K562 (cell line): ENCODE results near the gene TMEM234. TPM values are rescaled to one million over a fixed set of nuclear protein-coding genes. Genes with fewer than 3 reads are reported as not detected.

Experiments used
- CEBPG ChIP-seq, 3 experiments: fragments of 200-800 bp in 1 of 3; sonication (Bioruptor generic) in 1 of 3; sonication (generic) in 1 of 3; formaldehyde crosslinking in 1 of 3; IDR thresholded peaks in 2 of 3; conservative IDR thresholded peaks in 1 of 3; 2 replicates each; pipeline versions ENCODE4 v1.6.1 to v1.8.0; 2016 to 2022; ENCODE audit warnings: missing compliant biosample characterization in 2 of 3, missing genetic modification characterization in 2 of 3, mild to moderate bottlenecking in 1 of 3, missing genetic modification reagents in 1 of 3
- CHD1 ChIP-seq: fragments of 200-600 bp; sonication (generic); IDR thresholded peaks from one replicate; pipeline ENCODE4 v1.6.1; 2012; ENCODE audit warnings: mild to moderate bottlenecking, moderate library complexity, low read length, inconsistent platforms
- ESRRA ChIP-seq: fragments of 450-650 bp; IDR thresholded peaks from 2 replicates; pipeline ENCODE4 v1.6.1; 2014; ENCODE audit warnings: low read depth, mild to moderate bottlenecking, moderate library complexity, borderline replicate concordance
- ETV5 ChIP-seq: sonication (generic); formaldehyde crosslinking; IDR thresholded peaks from 2 replicates; pipeline ENCODE4 v1.4.0; 2020; ENCODE audit warnings: low read depth, mild to moderate bottlenecking, missing genetic modification reagents
- FOXM1 ChIP-seq, 2 experiments: fragments of 450-650 bp in 1 of 2; sonication (generic) in 1 of 2; formaldehyde crosslinking in 1 of 2; IDR thresholded peaks; 2 replicates each; pipeline versions ENCODE4 v1.6.1 to v1.9.0; 2017 to 2022; ENCODE audit warnings: low read depth in 2 of 2, mild to moderate bottlenecking in 2 of 2, missing genetic modification reagents in 1 of 2, moderate library complexity in 1 of 2
- GABPB2 ChIP-seq: fragments of 250-450 bp; sonication (Bioruptor Pico); conservative IDR thresholded peaks from 2 replicates; pipeline ENCODE4 v1.5.1; 2021; ENCODE audit warnings: mild to moderate bottlenecking
- HMGN3 ChIP-seq: IDR thresholded peaks from 2 replicates; pipeline ENCODE4 v1.6.1; 2011; ENCODE audit warnings: borderline replicate concordance, low read depth, mild to moderate bottlenecking, mixed read lengths, low read length; ENCODE audit not compliant: insufficient read length; ENCODE audit errors: extremely low read depth
- NR2C2 ChIP-seq, 2 experiments: fragments of 200-800 bp in 1 of 2; sonication (Bioruptor generic) in 1 of 2; sonication (generic) in 1 of 2; formaldehyde crosslinking in 1 of 2; IDR thresholded peaks; 2 replicates each; pipeline versions ENCODE4 v1.6.1 to v1.8.0; 2016 to 2022; ENCODE audit warnings: mild to moderate bottlenecking in 1 of 2, missing compliant biosample characterization in 1 of 2, missing genetic modification characterization in 1 of 2, missing genetic modification reagents in 1 of 2
- POLR2H ChIP-seq: IDR thresholded peaks from 2 replicates; pipeline ENCODE4 v1.6.1; 2016; ENCODE audit warnings: missing genetic modification characterization, low read depth, mild to moderate bottlenecking, control low read depth, missing compliant biosample characterization, moderate library complexity
- RCOR1 ChIP-seq, 2 experiments: IDR thresholded peaks; 2 replicates each; pipeline ENCODE4 v1.6.1; 2012; ENCODE audit warnings: low read depth in 2 of 2, low read length in 2 of 2, borderline replicate concordance in 1 of 2, improper control_type of control experiment in 1 of 2
- RHOXF2B ChIP-seq: fragments of 250-450 bp; sonication (Bioruptor Pico); conservative IDR thresholded peaks from 2 replicates; pipeline ENCODE4 v1.5.1; 2021
- ZNF263 ChIP-seq: sonication (generic); formaldehyde crosslinking; IDR thresholded peaks from 2 replicates; pipeline ENCODE4 v1.8.0; 2022; ENCODE audit warnings: mild to moderate bottlenecking, missing genetic modification reagents, borderline replicate concordance
- ZNF589 ChIP-seq: fragments of 200-800 bp; sonication (Bioruptor generic); IDR thresholded peaks from 2 replicates; pipeline ENCODE4 v1.6.1; 2016; ENCODE audit warnings: low read depth, missing genetic modification characterization, missing compliant biosample characterization
- ZNF699 ChIP-seq: fragments of 250-450 bp; sonication (Bioruptor Pico); IDR thresholded peaks from 2 replicates; pipeline ENCODE4 v1.8.0; 2021; ENCODE audit warnings: mild to moderate bottlenecking, moderate library complexity; ENCODE audit not compliant: insufficient replicate concordance
- polyA plus RNA-seq, 8 experiments: library from polyadenylated mRNA; depleted of rRNA in 4 of 8; stranded (reverse) in 5 of 8; unstranded in 3 of 8; fragments of >200 nt; fragmentation: Nextera tagmentation in 2 of 8; fragmentation: Illumina TruSeq in 1 of 8; extraction: Ambion mirVana in 2 of 8; extraction: Trizol in 1 of 8; gene quantifications; 2 replicates each; pipeline versions ENCODE4 v1.2.1 to v1.2.3, GENCODE V29; 2011 to 2014; ENCODE audit warnings: inconsistent platforms in 1 of 8, missing spikeins in 1 of 8
- total RNA-seq, 7 experiments: library from RNA; depleted of rRNA in 6 of 7; stranded (reverse); fragments of >200 nt in 6 of 7; fragmentation: Illumina TruSeq in 2 of 7; extraction: Trizol in 2 of 7; gene quantifications; 2 replicates each; pipeline versions ENCODE4 v1.2.1 to v1.2.3, GENCODE V29; 2011 to 2021; ENCODE audit warnings: low replicate concordance in 1 of 7
- TF ChIP-seq, protein P1 (sequence below): sonication (generic); formaldehyde crosslinking; IDR thresholded peaks from 2 replicates; pipeline ENCODE4 v1.4.0; 2020; ENCODE audit warnings: mild to moderate bottlenecking, missing genetic modification reagents
- TF ChIP-seq, protein P2 (sequence below): sonication (generic); formaldehyde crosslinking; IDR thresholded peaks from 2 replicates; pipeline ENCODE4 v1.8.1; 2023; ENCODE audit warnings: missing genetic modification reagents, mild to moderate bottlenecking, borderline replicate concordance

Gene TMEM234
- total and polyA plus RNA-seq, 9 of the 15 experiments (the other 6 are each of a cell fraction or from before 2014, with no cell fraction given): 5.0 to 12.9 (median 7.6) TPM

DNA sequence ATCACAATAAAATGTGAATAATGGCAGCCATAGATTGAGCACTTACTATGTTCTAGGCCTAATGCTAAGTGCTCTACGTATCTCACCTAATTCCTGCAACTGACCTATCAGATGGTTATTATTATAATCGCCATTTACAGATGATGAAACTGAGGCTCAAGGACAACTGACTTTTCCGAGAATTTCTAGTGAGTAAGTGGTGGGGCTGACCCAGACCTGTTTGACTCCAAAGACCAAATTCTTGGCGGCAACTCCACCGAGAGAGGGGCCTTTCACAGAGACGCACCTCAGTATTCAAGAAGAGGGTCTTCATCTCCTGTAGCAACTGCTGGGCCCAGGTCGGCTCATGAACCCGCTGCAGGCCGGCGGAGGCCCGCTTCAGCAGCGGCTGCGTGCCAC lies 573 bp downstream of the TMEM234 start (continued):
- TF ChIP-seq NR2C2 (CRISPR knock-in tag; IDR thresholded peaks at IDR 0.05) (peak; percentile 5; the same call in 1 of the 2 replicates), NR2C2 (tag; IDR thresholded peaks at IDR 0.05) (no peak), CHD1 (peak; percentile 48), ESRRA (peak; percentile 89), POLR2H (tag) (peak; percentile 57; the same call in 1 of the 2 replicates), ZNF263 (CRISPR knock-in tag) (peak; percentile 29; the same call in 1 of the 2 replicates), GABPB2 (CRISPR knock-in tag) (0 out of 2 replicates have a peak, but pooled peaks have one; percentile 52), FOXM1 (IDR thresholded peaks at IDR 0.05; ENCODE audit: low read depth) (no peak), FOXM1 (CRISPR knock-in tag; IDR thresholded peaks at IDR 0.05; ENCODE audit: low read depth) (0 out of 2 replicates have a peak, but pooled peaks have one; percentile 30), CEBPG (CRISPR knock-in tag; IDR thresholded peaks at IDR 0.05) (peak; percentile 60), CEBPG (tag; conservative IDR thresholded peaks at IDR 0.05 in 1 of 2, IDR thresholded peaks at IDR 0.05 in 1 of 2) (peak in 1 of 2 experiments; percentile 71; a peak in 1 of 4 replicates), HMGN3 (peak; percentile 44), ETV5 (peak; percentile 16; the same call in 1 of the 2 replicates), RHOXF2B (CRISPR knock-in tag) (no peak), ZNF589 (CRISPR knock-in tag) (0 out of 2 replicates have a peak, but pooled peaks have one; percentile 22), RCOR1 (IDR thresholded peaks at IDR 0.05; ENCODE audit: borderline replicate concordance in 1 of 2, low read depth in 2 of 2, low read length in 2 of 2) (no peak), ZNF699 (CRISPR knock-in tag) (no peak)
- TF ChIP-seq, protein P1, sequence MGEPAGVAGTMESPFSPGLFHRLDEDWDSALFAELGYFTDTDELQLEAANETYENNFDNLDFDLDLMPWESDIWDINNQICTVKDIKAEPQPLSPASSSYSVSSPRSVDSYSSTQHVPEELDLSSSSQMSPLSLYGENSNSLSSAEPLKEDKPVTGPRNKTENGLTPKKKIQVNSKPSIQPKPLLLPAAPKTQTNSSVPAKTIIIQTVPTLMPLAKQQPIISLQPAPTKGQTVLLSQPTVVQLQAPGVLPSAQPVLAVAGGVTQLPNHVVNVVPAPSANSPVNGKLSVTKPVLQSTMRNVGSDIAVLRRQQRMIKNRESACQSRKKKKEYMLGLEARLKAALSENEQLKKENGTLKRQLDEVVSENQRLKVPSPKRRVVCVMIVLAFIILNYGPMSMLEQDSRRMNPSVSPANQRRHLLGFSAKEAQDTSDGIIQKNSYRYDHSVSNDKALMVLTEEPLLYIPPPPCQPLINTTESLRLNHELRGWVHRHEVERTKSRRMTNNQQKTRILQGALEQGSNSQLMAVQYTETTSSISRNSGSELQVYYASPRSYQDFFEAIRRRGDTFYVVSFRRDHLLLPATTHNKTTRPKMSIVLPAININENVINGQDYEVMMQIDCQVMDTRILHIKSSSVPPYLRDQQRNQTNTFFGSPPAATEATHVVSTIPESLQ: peak; percentile 81; the same call in 1 of the 2 replicates
- TF ChIP-seq, protein P2, sequence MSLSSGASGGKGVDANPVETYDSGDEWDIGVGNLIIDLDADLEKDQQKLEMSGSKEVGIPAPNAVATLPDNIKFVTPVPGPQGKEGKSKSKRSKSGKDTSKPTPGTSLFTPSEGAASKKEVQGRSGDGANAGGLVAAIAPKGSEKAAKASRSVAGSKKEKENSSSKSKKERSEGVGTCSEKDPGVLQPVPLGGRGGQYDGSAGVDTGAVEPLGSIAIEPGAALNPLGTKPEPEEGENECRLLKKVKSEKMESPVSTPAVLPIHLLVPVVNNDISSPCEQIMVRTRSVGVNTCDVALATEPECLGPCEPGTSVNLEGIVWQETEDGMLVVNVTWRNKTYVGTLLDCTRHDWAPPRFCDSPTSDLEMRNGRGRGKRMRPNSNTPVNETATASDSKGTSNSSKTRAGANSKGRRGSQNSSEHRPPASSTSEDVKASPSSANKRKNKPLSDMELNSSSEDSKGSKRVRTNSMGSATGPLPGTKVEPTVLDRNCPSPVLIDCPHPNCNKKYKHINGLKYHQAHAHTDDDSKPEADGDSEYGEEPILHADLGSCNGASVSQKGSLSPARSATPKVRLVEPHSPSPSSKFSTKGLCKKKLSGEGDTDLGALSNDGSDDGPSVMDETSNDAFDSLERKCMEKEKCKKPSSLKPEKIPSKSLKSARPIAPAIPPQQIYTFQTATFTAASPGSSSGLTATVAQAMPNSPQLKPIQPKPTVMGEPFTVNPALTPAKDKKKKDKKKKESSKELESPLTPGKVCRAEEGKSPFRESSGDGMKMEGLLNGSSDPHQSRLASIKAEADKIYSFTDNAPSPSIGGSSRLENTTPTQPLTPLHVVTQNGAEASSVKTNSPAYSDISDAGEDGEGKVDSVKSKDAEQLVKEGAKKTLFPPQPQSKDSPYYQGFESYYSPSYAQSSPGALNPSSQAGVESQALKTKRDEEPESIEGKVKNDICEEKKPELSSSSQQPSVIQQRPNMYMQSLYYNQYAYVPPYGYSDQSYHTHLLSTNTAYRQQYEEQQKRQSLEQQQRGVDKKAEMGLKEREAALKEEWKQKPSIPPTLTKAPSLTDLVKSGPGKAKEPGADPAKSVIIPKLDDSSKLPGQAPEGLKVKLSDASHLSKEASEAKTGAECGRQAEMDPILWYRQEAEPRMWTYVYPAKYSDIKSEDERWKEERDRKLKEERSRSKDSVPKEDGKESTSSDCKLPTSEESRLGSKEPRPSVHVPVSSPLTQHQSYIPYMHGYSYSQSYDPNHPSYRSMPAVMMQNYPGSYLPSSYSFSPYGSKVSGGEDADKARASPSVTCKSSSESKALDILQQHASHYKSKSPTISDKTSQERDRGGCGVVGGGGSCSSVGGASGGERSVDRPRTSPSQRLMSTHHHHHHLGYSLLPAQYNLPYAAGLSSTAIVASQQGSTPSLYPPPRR (CRISPR knock-in tag): 0 out of 2 replicates have a peak, but pooled peaks have one; percentile 35
- TF ChIP-seq, all 486 proteins: peak for 19
